NB4 (cell line): ENCODE data around the gene NIPAL3.

Experiments
- DNase-seq: peaks from one replicate; pipeline ENCODE4 v3.0.0; 2010; ENCODE audit warnings: low read depth
- H3K4me3 ChIP-seq: one replicate; pipeline ENCODE4 v1.5.1; 2011; ENCODE audit warnings: mild to moderate bottlenecking, low read depth, low read length, moderate library complexity
- MYC ChIP-seq: IDR thresholded peaks from 2 replicates; pipeline ENCODE4 v1.6.1; 2011; ENCODE audit warnings: low read depth, low read length
- POLR2A ChIP-seq: IDR thresholded peaks from 2 replicates; pipeline ENCODE4 v1.6.1; 2011; ENCODE audit warnings: mild to moderate bottlenecking; ENCODE audit not compliant: insufficient read length; ENCODE audit errors: extremely low read depth
- TF ChIP-seq, protein P1 (sequence below): IDR thresholded peaks from 2 replicates; pipeline ENCODE4 v1.6.1; 2011; ENCODE audit warnings: low read depth, low read length
- TF ChIP-seq, protein P2 (sequence below): IDR thresholded peaks from one replicate; pipeline ENCODE4 v1.5.1; 2012; ENCODE audit warnings: low read depth, low read length

NIPAL3 gene

DNA sequence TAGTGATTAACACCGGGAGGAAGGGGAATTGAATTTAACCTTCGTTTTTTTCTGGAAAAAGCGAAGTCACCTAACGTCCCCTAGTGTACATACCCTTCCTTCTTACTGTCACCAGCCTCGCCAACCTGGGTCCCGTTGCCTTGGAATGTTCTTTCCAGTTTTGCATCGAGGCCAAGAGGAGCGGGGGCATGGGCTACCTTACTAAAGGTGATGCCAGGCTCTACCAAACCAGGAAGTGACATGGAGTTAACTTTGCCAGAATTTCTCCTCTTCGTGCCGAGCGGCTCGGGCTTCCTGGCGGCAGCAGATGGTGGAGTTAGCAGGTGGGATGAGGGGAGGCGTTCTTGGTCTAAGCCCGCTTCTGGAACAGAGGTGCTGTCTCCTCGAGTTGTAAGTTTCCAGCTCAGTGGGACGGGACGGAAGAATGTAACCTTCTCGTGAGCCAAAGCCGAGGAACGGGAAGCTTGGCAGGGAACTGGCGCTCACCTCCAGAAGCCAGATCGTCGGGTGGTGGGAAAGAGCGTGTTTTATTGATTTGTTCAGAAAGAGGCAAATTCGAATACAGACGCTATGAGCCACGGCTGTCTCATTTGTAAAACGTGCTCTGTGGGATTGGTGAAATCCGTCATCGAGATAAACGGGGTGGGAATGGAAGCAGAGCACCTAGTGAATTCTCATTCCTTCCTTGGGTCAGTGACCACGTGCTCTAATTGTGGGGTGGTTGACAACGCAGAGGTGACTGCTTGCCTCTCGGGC is 486 bp downstream of the NIPAL3 start:
- H3K4me3 ChIP-seq = peak overlapping the region; percentile 91
- TF ChIP-seq MYC = no peak
- TF ChIP-seq, protein P1, sequence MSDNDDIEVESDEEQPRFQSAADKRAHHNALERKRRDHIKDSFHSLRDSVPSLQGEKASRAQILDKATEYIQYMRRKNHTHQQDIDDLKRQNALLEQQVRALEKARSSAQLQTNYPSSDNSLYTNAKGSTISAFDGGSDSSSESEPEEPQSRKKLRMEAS = peak; percentile 54

DNA sequence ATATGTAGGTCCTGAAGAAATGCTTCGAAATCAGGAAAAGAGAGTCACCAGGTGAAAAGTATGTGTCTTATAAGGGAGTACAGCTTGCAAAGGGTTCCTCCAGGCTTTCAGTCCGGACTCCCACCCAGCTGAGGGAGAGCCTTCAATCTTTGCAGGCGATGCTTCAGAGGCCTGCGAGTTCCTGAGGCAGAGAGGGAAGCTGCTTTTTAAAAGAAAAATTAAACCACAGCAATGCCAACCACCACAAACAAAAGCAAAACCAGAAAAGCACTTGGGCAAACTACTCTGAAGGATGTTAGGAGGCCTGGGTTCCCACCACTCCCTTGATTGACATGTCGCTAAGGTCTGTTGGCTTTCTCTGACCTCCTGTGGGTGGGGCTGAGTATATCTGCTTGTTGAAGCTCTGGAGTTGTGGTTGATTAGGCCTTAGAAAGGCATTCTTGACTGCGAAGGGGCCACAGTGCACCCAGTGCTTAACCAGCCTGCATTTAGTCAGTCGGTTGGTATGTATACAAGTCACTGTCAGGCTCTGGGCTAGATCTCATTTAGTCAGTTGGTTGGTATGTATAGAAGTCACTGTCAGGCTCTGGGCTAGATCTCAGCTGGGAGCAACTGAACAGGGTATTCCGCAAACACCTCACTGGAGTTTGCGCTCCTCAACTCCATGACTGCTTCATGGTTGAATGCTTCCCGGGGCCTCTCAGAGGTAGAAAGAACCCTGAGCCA is 1.2 kb downstream of the NIPAL3 start:
- peak; percentile 42 for DNase-seq
- peak overlapping the region; percentile 91 for H3K4me3 ChIP-seq

More for the DNA sequence above, 486 bp downstream of the NIPAL3 start:
- DNase-seq = peak; percentile 26

DNA sequence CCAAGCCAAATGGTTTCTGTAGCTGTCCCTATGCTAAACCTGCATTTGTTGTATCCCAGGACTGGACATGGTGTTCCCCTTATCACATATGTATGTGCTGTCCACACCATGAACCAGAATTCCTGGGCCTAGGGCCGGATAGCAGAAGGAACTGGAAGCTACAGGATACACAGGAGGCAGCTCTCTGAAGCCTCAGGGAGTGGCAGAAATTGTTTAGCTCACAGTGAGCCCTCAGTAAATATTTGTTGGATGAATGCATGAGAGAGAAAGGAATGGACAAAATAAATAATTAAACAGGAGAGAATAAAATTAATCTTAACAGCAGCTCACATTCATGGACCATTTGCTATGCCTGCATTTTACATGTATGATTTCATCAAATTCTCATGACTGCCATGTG is 2.1 kb downstream of the NIPAL3 start:
- no peak for DNase-seq
- no peak for TF ChIP-seq MYC
- TF ChIP-seq POLR2A = no peak
- TF ChIP-seq, protein P2, sequence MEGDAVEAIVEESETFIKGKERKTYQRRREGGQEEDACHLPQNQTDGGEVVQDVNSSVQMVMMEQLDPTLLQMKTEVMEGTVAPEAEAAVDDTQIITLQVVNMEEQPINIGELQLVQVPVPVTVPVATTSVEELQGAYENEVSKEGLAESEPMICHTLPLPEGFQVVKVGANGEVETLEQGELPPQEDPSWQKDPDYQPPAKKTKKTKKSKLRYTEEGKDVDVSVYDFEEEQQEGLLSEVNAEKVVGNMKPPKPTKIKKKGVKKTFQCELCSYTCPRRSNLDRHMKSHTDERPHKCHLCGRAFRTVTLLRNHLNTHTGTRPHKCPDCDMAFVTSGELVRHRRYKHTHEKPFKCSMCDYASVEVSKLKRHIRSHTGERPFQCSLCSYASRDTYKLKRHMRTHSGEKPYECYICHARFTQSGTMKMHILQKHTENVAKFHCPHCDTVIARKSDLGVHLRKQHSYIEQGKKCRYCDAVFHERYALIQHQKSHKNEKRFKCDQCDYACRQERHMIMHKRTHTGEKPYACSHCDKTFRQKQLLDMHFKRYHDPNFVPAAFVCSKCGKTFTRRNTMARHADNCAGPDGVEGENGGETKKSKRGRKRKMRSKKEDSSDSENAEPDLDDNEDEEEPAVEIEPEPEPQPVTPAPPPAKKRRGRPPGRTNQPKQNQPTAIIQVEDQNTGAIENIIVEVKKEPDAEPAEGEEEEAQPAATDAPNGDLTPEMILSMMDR = no peak
- TF ChIP-seq, protein P1 = no peak
- H3K4me3 ChIP-seq = no peak overlapping the region

More for the DNA sequence above, 1.2 kb downstream of the NIPAL3 start:
- TF ChIP-seq POLR2A (no peak), MYC (no peak)
- TF ChIP-seq, protein P1 = no peak

DNA sequence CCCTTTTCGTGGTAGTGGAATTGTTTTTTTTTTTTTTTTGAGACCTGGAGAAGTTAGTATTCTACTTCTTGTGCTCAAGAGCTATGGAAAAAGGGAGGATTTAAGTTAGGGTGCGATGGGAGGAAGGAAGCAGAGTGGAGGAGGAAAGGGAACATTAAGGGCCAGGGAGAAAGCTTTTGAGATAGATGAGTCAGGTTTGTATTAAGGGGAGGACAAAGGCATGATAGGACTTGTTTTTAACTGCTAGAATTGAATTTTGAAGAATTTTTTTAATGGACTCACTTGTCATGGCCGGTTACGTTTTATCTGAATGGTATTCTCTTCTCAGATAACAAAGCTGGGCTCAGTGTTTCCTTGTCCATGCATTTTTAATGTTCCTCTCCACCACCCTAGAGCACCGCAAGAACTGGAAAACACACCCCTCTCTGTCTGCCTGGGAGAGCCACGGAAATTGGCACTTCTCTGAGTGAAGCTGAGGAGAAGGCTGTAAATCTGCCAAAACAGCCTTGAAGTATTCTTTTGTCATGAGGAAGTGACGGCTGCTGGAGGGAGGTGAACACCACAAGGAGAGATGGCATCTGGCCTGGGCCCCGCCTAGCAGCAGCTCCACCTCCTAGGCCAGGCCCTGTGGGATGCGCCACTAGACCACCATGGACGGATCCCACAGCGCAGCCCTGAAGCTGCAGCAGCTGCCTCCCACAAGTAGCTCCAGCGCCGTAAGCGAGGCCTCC is 3.5 kb downstream of the NIPAL3 start:
- DNase-seq = peak; percentile 31
- TF ChIP-seq, protein P2 = no peak
- TF ChIP-seq POLR2A (no peak), MYC (no peak)
- TF ChIP-seq, protein P1 = no peak
- H3K4me3 ChIP-seq = no peak overlapping the region

DNA sequence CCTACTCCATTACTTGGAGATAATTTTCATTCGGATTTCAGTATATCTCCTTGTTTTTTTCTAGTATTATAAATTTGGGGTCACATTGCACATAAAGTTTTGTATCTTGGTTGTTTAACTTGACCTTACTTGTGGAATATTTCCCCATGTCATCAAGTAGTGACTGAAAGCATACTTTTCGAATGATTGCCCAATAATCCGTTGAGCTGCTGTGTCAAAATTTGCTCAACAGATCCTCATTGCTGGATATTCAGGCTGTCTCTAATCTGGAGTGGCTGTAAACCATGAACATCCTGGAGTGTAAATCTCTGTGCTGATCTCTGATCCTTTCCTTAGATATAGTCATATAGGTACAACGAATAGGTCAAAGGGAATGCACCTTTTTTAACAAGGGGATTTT is 4.9 kb downstream of the NIPAL3 start:
- H3K4me3 ChIP-seq = no peak overlapping the region
- TF ChIP-seq MYC (no peak), POLR2A (no peak)
- TF ChIP-seq, protein P1 = no peak
- TF ChIP-seq, protein P2 = no peak
- peak; percentile 40 for DNase-seq

DNA sequence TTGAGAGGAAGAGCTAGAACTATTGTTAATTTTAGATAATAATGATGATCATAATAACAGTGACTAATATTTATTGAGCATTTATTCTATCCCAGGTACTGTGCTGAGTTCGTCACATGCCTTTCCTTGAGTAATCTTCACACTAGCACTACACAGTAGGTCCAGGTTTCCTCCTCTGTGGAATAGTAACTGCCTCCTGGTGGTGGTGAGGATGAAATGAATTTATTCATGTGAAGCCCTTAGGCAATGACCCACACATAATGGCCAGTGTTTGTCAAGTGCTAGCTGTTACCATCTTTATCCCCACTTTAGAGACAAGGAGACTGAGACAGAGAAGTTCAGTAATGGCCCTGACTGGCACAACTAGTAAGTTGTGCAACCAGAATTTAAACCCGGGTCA is 5.9 kb downstream of the NIPAL3 start:
- TF ChIP-seq, protein P2 = no peak
- TF ChIP-seq POLR2A = no peak
- TF ChIP-seq, protein P1 = no peak
- no peak for TF ChIP-seq MYC
- H3K4me3 ChIP-seq = no peak overlapping the region
- no peak for DNase-seq
